SK-N-SH treated with all-trans-retinoic acid at 6 μM for 48 hours (cell line): ENCODE measurements around the gene TXNDC9.
"Not testable (repeated sequence)": the region's sequence is repeated elsewhere in the genome, so short reads cannot be mapped to it uniquely, and the experiment has no call there.

Source experiments
- OSR1 ChIP-seq: fragments of 250-450 bp; sonication (Bioruptor Pico); IDR thresholded peaks from 2 replicates; pipeline ENCODE4 v1.8.0; 2022; ENCODE audit warnings: moderate library complexity, mild to moderate bottlenecking, inconsistent platforms
- PATZ1 ChIP-seq: fragments of 250-450 bp; sonication (Bioruptor Pico); IDR thresholded peaks from 2 replicates; pipeline ENCODE4 v1.8.0; 2020; ENCODE audit warnings: mild to moderate bottlenecking, moderate library complexity, borderline replicate concordance
- ZC3H10 ChIP-seq: fragments of 250-450 bp; sonication (Bioruptor Pico); IDR thresholded peaks from 2 replicates; pipeline ENCODE4 v1.5.1; 2021; ENCODE audit warnings: mild to moderate bottlenecking, moderate library complexity
- ZFP30 ChIP-seq: fragments of 450-650 bp; formaldehyde crosslinking; IDR thresholded peaks from 2 replicates; pipeline ENCODE4 v1.5.0; 2022; ENCODE audit warnings: mild to moderate bottlenecking, moderate library complexity

- not testable (repeated sequence) for TF ChIP-seq OSR1, PATZ1, ZFP30, ZC3H10 (CRISPR knock-in tag)
Measured at GRCh38 chr2:99345446-99345845, 9.3 kb upstream of the TXNDC9 start.
